Nephron (organoid): Measurements from ENCODE around the gene DOCK11.

Source experiments
- H3K27ac Mint-ChIP-seq, 3 experiments: 2 replicates each; pipeline ENCODE4 v1.8.0; 2020; ENCODE audit warnings: mixed read lengths in 3 of 3, mild to moderate bottlenecking in 2 of 3, moderate library complexity in 1 of 3
- H3K27me3 Mint-ChIP-seq: 2 replicates; pipeline ENCODE4 v1.8.0; 2021; ENCODE audit warnings: low read depth, mild to moderate bottlenecking, moderate library complexity, mixed read lengths
- H3K36me3 Mint-ChIP-seq: 2 replicates; pipeline ENCODE4 v1.8.0; 2020; ENCODE audit warnings: low read depth, mixed read lengths
- H3K4me1 Mint-ChIP-seq: 2 replicates; pipeline ENCODE4 v1.8.0; 2020; ENCODE audit warnings: mixed read lengths
- H3K4me3 Mint-ChIP-seq, 3 experiments: 2 replicates each; pipeline ENCODE4 v1.8.0; 2020; ENCODE audit warnings: mild to moderate bottlenecking in 3 of 3, mixed read lengths in 3 of 3, moderate library complexity in 2 of 3
- H3K9me3 Mint-ChIP-seq: 2 replicates; pipeline ENCODE4 v1.8.0; 2020; ENCODE audit warnings: mixed read lengths
- TF ChIP-seq, protein P1 (sequence below), 3 experiments: fragments of 200-600 bp; sonication (generic); IDR thresholded peaks; one replicate each; pipeline ENCODE4 v1.5.0; 2021; ENCODE audit warnings: antibody characterized with exemption in 3 of 3; ENCODE audit not compliant: unreplicated experiment in 3 of 3

Gene DOCK11

DNA sequence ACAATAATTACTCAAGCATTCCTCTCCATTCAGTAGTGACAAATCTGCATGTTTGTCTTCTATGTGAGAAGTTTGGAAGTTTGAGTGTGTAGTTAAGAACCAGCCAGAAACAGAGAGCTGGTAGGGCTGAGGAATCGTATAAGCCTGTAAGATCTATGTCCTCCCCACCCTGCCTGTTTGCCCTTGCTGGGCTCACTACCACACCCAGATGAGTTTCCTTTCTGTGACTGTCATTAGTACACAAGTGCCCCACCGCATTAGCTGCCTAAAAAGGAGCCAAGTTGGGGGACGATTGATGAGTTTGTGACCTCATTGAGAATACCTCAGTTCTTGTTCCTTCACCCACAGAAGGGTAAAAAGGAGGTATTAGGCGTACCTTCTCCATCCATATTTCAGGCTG, 28.3 kb downstream of the DOCK11 start:
- H3K27ac Mint-ChIP-seq = peak overlapping the region in 1 of 3 experiments; percentile 20
- peaks cover 9% of the 10 kb centered on the region for H3K9me3 Mint-ChIP-seq
- TF ChIP-seq, protein P1, sequence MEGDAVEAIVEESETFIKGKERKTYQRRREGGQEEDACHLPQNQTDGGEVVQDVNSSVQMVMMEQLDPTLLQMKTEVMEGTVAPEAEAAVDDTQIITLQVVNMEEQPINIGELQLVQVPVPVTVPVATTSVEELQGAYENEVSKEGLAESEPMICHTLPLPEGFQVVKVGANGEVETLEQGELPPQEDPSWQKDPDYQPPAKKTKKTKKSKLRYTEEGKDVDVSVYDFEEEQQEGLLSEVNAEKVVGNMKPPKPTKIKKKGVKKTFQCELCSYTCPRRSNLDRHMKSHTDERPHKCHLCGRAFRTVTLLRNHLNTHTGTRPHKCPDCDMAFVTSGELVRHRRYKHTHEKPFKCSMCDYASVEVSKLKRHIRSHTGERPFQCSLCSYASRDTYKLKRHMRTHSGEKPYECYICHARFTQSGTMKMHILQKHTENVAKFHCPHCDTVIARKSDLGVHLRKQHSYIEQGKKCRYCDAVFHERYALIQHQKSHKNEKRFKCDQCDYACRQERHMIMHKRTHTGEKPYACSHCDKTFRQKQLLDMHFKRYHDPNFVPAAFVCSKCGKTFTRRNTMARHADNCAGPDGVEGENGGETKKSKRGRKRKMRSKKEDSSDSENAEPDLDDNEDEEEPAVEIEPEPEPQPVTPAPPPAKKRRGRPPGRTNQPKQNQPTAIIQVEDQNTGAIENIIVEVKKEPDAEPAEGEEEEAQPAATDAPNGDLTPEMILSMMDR (IDR thresholded peaks at IDR 0.05; ENCODE audit: unreplicated experiment in 3 of 3) = no peak
- no peaks in the 10 kb centered on the region for H3K36me3 Mint-ChIP-seq
- H3K4me1 Mint-ChIP-seq = peaks cover 28% of the 10 kb centered on the region
- H3K27me3 Mint-ChIP-seq = no peaks in the 10 kb centered on the region
- H3K4me3 Mint-ChIP-seq = no peak overlapping the region

DNA sequence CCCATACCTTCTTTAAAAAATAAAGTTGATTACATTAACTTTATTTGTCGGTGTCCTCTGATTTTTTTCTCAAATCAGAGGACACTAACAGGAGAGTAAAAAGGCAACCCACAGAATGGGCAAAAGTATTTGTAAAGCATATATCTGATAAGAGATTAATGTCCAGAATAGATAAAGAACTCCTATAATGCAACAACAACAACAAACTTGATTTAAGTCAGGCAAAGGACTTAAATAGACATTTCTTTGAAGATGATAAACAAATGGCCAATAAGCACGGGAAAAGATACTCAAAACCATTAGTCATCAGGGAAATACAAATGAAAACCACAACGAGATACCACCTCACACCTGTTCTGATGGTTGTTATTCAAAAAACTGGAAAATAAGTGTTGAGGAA, 28.7 kb downstream of the DOCK11 start:
- no peak overlapping the region for H3K4me3 Mint-ChIP-seq
- H3K27me3 Mint-ChIP-seq = no peaks in the 10 kb centered on the region
- no peak overlapping the region for H3K27ac Mint-ChIP-seq
- TF ChIP-seq, protein P1 (IDR thresholded peaks at IDR 0.05; ENCODE audit: unreplicated experiment in 3 of 3) = no peak
- H3K4me1 Mint-ChIP-seq = peaks cover 31% of the 10 kb centered on the region
- peaks cover 9% of the 10 kb centered on the region for H3K9me3 Mint-ChIP-seq
- H3K36me3 Mint-ChIP-seq = no peaks in the 10 kb centered on the region

DNA sequence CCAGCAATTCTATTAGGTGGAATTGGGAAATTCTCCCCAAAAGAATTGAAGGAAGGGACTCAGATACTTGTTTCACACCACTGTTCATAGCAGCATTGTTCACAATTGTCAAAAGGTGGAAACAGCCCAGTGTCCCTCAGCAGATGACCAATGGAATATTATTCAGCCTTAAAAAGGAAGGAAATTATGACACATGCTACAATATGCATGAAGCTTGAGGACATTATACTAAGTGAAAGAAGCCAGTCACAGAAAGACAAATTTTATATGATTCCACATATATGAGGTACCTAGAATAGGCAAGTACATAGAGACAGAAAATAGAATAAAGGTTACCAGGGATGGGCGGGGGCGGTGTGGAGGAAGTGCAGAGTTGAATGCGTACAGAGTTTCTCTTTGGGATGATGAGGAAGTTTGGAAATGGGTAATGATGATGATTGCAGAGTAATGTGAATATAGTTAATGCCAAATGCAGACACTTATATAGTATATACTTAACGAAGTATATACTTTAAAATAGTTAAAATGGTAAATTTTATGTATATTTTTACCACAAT, 29.6 kb downstream of the DOCK11 start:
- H3K27me3 Mint-ChIP-seq = no peaks in the 10 kb centered on the region
- TF ChIP-seq, protein P1 (IDR thresholded peaks at IDR 0.05; ENCODE audit: unreplicated experiment in 3 of 3) = no peak
- H3K36me3 Mint-ChIP-seq = no peaks in the 10 kb centered on the region
- H3K4me1 Mint-ChIP-seq = peaks cover 33% of the 10 kb centered on the region
- no peak overlapping the region for H3K4me3 Mint-ChIP-seq
- H3K27ac Mint-ChIP-seq = peak overlapping the region in 1 of 3 experiments; percentile 21
- H3K9me3 Mint-ChIP-seq = peaks cover 9% of the 10 kb centered on the region

DNA sequence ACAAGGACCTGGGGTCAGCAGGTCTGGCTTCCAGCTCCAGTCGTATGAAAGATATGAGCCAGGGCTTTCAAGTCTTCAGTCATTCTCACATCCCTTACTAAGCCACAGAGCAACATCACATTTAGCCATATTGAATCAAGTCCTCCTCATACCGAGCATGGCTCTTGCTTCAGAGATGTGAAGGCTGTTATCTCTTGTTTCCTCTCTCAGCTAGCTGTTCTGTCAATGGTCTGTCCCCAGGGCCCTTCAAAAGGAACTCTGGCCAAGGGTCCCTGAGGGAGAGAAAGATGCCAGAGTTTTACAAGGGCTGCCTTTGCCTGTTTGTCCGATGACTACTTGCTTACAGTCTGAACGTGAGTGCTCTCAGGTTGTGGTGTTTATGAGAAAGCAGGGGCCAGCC, 30.5 kb downstream of the DOCK11 start:
- H3K36me3 Mint-ChIP-seq = no peaks in the 10 kb centered on the region
- H3K9me3 Mint-ChIP-seq = peaks cover 9% of the 10 kb centered on the region
- TF ChIP-seq, protein P1 (IDR thresholded peaks at IDR 0.05; ENCODE audit: unreplicated experiment in 3 of 3) = no peak
- H3K27ac Mint-ChIP-seq = peak overlapping the region; percentile 12 to 62 (median 31)
- no peaks in the 10 kb centered on the region for H3K27me3 Mint-ChIP-seq
- H3K4me1 Mint-ChIP-seq = peaks cover 32% of the 10 kb centered on the region
- H3K4me3 Mint-ChIP-seq = no peak overlapping the region

DNA sequence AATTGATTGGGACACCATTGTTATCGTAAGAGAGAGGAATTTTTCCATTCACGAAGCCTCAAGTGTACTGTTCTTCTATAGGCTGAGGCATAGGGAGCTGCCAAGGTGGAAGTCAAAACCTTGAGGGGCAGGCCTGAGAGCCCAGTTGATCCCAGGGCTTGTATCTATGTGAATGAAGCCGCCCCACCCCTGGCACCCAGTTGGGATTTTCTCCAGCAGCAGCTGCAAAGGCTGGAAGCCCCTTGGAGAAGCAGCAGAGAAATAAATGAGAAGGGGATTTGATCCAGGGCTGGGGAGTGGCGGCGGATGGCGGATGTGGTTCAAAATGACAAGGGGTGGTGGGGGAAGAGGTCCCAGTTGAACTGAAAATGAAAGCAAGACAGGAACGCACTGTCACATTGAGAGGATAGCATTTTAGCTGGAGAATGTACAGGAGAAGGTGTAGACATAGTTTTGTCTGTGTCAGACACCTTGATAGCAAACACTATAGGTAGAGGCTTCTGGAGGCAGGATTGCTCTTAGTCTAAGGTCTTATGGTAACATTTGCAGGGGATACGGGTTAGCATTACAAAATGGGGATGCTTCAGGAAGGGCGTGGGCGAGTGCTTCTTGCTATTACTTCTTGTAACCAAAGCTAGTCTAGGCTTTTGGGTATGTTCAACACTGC, 32.6 kb downstream of the DOCK11 start:
- no peaks in the 10 kb centered on the region for H3K27me3 Mint-ChIP-seq
- H3K4me1 Mint-ChIP-seq = peaks cover 32% of the 10 kb centered on the region
- H3K9me3 Mint-ChIP-seq = peaks cover 11% of the 10 kb centered on the region
- no peak overlapping the region for H3K4me3 Mint-ChIP-seq
- peak overlapping the region in 1 of 3 experiments; percentile 6 for H3K27ac Mint-ChIP-seq
- TF ChIP-seq, protein P1 (IDR thresholded peaks at IDR 0.05; ENCODE audit: unreplicated experiment in 3 of 3) = no peak
- no peaks in the 10 kb centered on the region for H3K36me3 Mint-ChIP-seq
